Esophagus muscularis mucosa (tissue), 4 donors: ENCODE data around the gene MAP3K14. TPM values are rescaled to one million over a fixed set of nuclear protein-coding genes. Genes with fewer than 3 reads are reported as not detected.
A peak's percentile ranks its signal among the peaks of the same experiment; 100 is the strongest.

Experiments
- DNase-seq: peaks from one replicate; pipeline ENCODE4 v3.0.0-alpha.2; 2017; ENCODE audit errors: extremely low spot score
- H3K27ac ChIP-seq, 4 donors: fragments of 200-600 bp; sonication (generic); replicated peaks in 1 of 4; 1 replicate in 3 of 4; 2 replicates in 1 of 4; pipeline ENCODE4 v1.5.1; 2016 to 2019; ENCODE audit warnings: mild to moderate bottlenecking in 1 of 4
- H3K27me3 ChIP-seq, 4 donors: fragments of 200-600 bp; sonication (generic); one replicate each; pipeline versions ENCODE4 v1.5.1 to v1.6.0; 2016 to 2019
- H3K36me3 ChIP-seq, 4 donors: fragments of 200-600 bp; sonication (generic); one replicate each; pipeline ENCODE4 v1.5.1; 2016 to 2019
- H3K4me1 ChIP-seq, 4 donors: fragments of 200-600 bp; sonication (generic); one replicate each; pipeline ENCODE4 v1.5.1; 2016 to 2019
- H3K4me3 ChIP-seq, 4 donors: fragments of 200-600 bp; sonication (generic); 1 replicate in 2 of 4; 2 replicates in 2 of 4; pipeline ENCODE4 v1.5.1; 2016 to 2019; ENCODE audit warnings: mild to moderate bottlenecking in 4 of 4, moderate library complexity in 1 of 4
- H3K9me3 ChIP-seq, 4 donors: fragments of 200-600 bp; sonication (generic); 1 replicate in 3 of 4; 2 replicates in 1 of 4; pipeline ENCODE4 v1.5.1; 2016 to 2019
- EP300 ChIP-seq: sonication (generic); formaldehyde crosslinking; IDR thresholded peaks from one replicate; pipeline ENCODE4 v1.6.1; 2017; ENCODE audit warnings: antibody characterized with exemption
- POLR2A ChIP-seq: fragments of 450-650 bp; IDR thresholded peaks from one replicate; pipeline ENCODE4 v1.6.1; 2017; ENCODE audit warnings: antibody characterized with exemption, moderate library complexity, mild to moderate bottlenecking, low read depth
- POLR2AphosphoS5 ChIP-seq, 2 donors: sonication (generic); formaldehyde crosslinking; IDR thresholded peaks; one replicate each; pipeline ENCODE4 v1.6.1; 2017; ENCODE audit warnings: antibody characterized with exemption in 2 of 2
- WGBS: methylation state at CpG from one replicate; pipeline ENCODE4 v1.1.5; 2018; 5-methylcytosine and 5-hydroxymethylcytosine counted together
- intact Hi-C: fragments of 100-400 bp; cut with DNase I; formaldehyde crosslinking; loops from one replicate; pipeline ENCODE4 v1.15.1; 2023
- total RNA-seq, 4 donors: library from RNA; depleted of rRNA; stranded (reverse); fragments of >200 nt; gene quantifications; one replicate each; pipeline versions ENCODE4 v1.1.0 to v1.2.1, GENCODE V29; 2016
- TF ChIP-seq, protein P1 (sequence below), 3 experiments: fragments of 200-600 bp in 2 of 3; fragments of 450-650 bp in 1 of 3; sonication (generic) in 2 of 3; IDR thresholded peaks; one replicate each; pipeline ENCODE4 v1.5.1; 2017 to 2019; ENCODE audit warnings: antibody characterized with exemption in 3 of 3, mild to moderate bottlenecking in 2 of 3, moderate library complexity in 1 of 3

Gene MAP3K14
- total RNA-seq, 4 donors from 2014 or later: 7.8 to 26.5 (median 10.6) TPM

DNA sequence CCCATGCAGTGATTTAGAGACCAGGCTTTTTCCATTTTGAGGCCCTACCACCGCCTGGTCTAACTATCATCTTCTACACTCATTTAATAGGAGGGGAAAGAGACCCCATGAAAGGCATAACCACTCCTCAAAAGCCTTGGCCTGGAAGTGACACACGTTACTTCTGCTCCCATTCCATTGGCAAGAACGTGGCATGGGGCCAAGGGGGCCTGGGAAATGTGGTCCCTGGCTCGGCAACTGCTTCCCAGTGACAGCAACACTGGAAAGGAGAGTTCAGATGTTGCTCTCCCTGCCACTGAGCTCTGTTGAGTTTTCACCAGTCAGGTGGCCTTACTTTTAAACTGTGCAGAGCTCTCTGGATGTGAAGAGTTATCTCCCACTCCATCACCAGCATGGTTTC lies 45.2 kb upstream of the MAP3K14 start:
- H3K9me3 ChIP-seq: no peaks in the 10 kb centered on the region
- intact Hi-C loops: no loop called here
- TF ChIP-seq, protein P1, sequence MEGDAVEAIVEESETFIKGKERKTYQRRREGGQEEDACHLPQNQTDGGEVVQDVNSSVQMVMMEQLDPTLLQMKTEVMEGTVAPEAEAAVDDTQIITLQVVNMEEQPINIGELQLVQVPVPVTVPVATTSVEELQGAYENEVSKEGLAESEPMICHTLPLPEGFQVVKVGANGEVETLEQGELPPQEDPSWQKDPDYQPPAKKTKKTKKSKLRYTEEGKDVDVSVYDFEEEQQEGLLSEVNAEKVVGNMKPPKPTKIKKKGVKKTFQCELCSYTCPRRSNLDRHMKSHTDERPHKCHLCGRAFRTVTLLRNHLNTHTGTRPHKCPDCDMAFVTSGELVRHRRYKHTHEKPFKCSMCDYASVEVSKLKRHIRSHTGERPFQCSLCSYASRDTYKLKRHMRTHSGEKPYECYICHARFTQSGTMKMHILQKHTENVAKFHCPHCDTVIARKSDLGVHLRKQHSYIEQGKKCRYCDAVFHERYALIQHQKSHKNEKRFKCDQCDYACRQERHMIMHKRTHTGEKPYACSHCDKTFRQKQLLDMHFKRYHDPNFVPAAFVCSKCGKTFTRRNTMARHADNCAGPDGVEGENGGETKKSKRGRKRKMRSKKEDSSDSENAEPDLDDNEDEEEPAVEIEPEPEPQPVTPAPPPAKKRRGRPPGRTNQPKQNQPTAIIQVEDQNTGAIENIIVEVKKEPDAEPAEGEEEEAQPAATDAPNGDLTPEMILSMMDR (IDR thresholded peaks at IDR 0.05): no peak
- TF ChIP-seq EP300: no peak
- TF ChIP-seq POLR2AphosphoS5 (IDR thresholded peaks at IDR 0.05): no peak
- no peak for TF ChIP-seq POLR2A
- no peaks in the 10 kb centered on the region for H3K36me3 ChIP-seq
- no peak for DNase-seq
- no peak overlapping the region for H3K4me3 ChIP-seq
- WGBS: 70% methylated on average over 4 of the region's 4 CpGs
- H3K27ac ChIP-seq: no peak overlapping the region
- H3K27me3 ChIP-seq: no peaks in the 10 kb centered on the region
- peaks cover 0 to 9% (median 7%) of the 10 kb centered on the region in 4 donors for H3K4me1 ChIP-seq

DNA sequence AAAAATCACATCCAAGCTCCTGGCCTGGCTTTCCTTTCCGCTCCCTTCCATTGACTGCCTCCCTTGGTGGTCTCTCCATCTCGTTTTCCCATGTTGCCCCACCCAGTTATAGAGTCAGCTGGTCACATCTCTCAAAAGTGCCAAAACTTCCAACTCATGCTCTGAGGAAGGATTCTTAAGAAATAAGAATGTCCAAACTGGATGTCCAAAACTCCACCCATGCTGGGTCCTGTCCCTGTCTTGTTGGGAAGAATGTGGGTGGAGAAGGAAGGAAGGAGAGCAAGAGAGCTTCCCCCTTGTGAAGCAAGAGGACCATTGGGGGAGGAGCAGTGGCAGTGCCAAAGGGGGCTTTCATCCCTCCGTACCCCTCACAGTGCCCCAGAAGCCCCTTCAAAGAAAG lies 44.6 kb upstream of the MAP3K14 start:
- H3K9me3 ChIP-seq: no peaks in the 10 kb centered on the region
- no peaks in the 10 kb centered on the region for H3K36me3 ChIP-seq
- no peak for DNase-seq
- intact Hi-C loops: no loop called here
- 81% methylated on average over 3 of the region's 3 CpGs for WGBS
- H3K27ac ChIP-seq: no peak overlapping the region
- H3K4me3 ChIP-seq: no peak overlapping the region
- no peaks in the 10 kb centered on the region for H3K27me3 ChIP-seq
- TF ChIP-seq POLR2A (no peak), POLR2AphosphoS5 (IDR thresholded peaks at IDR 0.05) (peak in 1 of 2 donors; percentile 8)
- H3K4me1 ChIP-seq: peaks cover 0 to 9% (median 7%) of the 10 kb centered on the region in 4 donors

DNA sequence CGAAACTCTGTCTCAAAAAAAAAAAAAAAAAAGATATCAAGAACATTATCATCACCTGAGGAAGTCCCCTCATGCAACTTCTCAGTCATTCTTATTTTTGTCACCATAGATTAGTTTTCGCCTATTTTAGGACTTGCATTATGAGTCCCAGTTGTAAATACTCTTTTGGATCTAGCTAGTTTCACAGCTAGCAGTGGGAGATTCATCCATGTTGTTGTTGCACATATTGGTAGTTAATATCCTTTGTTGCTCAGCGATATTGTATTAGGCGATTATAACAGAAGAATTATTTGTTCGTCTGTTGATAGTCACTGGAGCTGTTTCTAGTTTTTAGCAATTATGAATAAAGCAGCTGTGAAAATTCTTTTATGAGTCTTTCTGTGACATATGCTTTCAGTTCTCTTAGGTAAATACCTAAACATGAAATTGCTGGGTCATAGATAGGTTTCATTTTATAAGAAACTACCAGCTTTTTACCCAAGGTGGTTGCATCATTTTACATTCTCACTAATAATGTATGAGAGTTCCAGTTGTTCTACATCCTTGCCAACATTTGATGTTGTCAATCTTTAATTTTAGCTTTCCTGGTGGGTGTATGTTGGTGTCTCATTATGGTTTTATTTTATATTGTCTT lies 40.7 kb upstream of the MAP3K14 start:
- no peaks in the 10 kb centered on the region for H3K27me3 ChIP-seq
- no peaks in the 10 kb centered on the region for H3K9me3 ChIP-seq
- no peak overlapping the region for H3K27ac ChIP-seq
- no peak overlapping the region for H3K4me3 ChIP-seq
- no peak for TF ChIP-seq EP300
- no peak for TF ChIP-seq POLR2A
- TF ChIP-seq, protein P1 (IDR thresholded peaks at IDR 0.05): no peak
- TF ChIP-seq POLR2AphosphoS5 (IDR thresholded peaks at IDR 0.05): no peak
- DNase-seq: no peak
- WGBS: 90% methylated on average over 5 of the region's 5 CpGs
- no peaks in the 10 kb centered on the region for H3K36me3 ChIP-seq
- intact Hi-C loops: no loop called here
- no peaks in the 10 kb centered on the region for H3K4me1 ChIP-seq

DNA sequence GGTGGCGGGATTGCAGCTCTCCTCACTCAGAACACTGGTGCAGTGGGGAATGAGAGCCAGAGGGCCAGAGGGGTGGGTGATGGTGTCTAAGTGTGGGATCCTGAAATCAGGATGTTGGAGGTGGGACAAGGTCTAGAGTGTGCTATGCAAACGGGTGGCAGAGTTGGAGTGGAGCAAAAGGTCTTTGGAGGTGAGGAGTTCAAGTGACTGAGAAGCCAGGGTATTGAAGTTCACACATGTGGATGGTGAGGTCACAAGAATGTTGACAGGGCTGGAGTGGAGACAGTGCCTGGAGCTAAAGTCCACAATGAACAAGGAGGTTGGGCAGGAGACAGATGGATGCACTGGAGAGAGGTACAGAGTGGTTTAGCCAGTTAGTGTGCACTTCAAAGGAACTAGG lies 38.3 kb upstream of the MAP3K14 start:
- H3K27ac ChIP-seq: no peak overlapping the region
- H3K9me3 ChIP-seq: no peaks in the 10 kb centered on the region
- no peak for DNase-seq
- 62% methylated on average over 2 of the region's 2 CpGs for WGBS
- intact Hi-C loops: no loop called here
- H3K4me3 ChIP-seq: no peak overlapping the region
- no peaks in the 10 kb centered on the region for H3K36me3 ChIP-seq
- H3K27me3 ChIP-seq: no peaks in the 10 kb centered on the region
- H3K4me1 ChIP-seq: no peaks in the 10 kb centered on the region
- TF ChIP-seq POLR2A (no peak), POLR2AphosphoS5 (IDR thresholded peaks at IDR 0.05) (no peak), EP300 (no peak)
- TF ChIP-seq, protein P1 (IDR thresholded peaks at IDR 0.05): no peak

DNA sequence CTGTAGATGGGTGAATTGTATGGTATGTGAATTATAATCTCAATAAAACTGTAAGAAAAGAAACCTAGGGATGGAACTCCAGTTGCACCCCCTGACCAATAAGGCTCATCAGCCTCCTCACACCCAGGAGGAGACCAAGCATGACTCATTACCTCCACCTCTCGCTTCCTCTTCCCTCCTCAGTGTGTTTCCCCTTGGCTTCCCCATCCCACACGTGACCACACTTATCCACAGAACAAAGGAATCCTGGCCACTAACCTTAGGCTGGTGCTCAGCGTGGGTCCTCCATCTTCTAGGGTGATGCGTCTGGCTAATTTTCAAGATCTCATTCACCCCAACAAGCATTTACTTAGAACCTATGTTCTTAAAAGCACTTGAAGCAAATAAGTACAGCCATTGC lies 36.2 kb upstream of the MAP3K14 start:
- TF ChIP-seq POLR2A (no peak), POLR2AphosphoS5 (IDR thresholded peaks at IDR 0.05) (no peak), EP300 (no peak)
- TF ChIP-seq, protein P1 (IDR thresholded peaks at IDR 0.05): no peak
- no peak overlapping the region for H3K4me3 ChIP-seq
- intact Hi-C loops: no loop called here
- H3K36me3 ChIP-seq: no peaks in the 10 kb centered on the region
- no peaks in the 10 kb centered on the region for H3K9me3 ChIP-seq
- no peaks in the 10 kb centered on the region for H3K27me3 ChIP-seq
- H3K27ac ChIP-seq: no peak overlapping the region
- no peaks in the 10 kb centered on the region for H3K4me1 ChIP-seq
- no peak for DNase-seq
- WGBS: 88% methylated on average over 4 of the region's 4 CpGs
